Immature natural killer cell (primary cell): ENCODE measurements around the gene SEPTIN5. TPM values are rescaled to one million over a fixed set of nuclear protein-coding genes. Genes with fewer than 3 reads are reported as not detected.
A peak's percentile ranks its signal among the peaks of the same experiment; 100 is the strongest.
"Not testable (repeated sequence)": the region's sequence is repeated elsewhere in the genome, so short reads cannot be mapped to it uniquely, and the experiment has no call there.

ENCODE experiments used
- DNase-seq, 3 donors: peaks; one replicate each; pipeline ENCODE4 v3.0.0; 2022; ENCODE audit warnings: mixed read lengths in 1 of 3
- H3K27ac Mint-ChIP-seq, 6 donors: one replicate each; pipeline ENCODE4 v1.8.0; 2020; ENCODE audit warnings: mixed read lengths in 6 of 6, mild to moderate bottlenecking in 5 of 6, inconsistent platforms in 4 of 6, moderate library complexity in 3 of 6
- H3K27me3 Mint-ChIP-seq, 3 donors: one replicate each; pipeline ENCODE4 v1.8.0; 2020 to 2021; ENCODE audit warnings: low read depth in 3 of 3, mild to moderate bottlenecking in 3 of 3, mixed read lengths in 3 of 3, moderate library complexity in 3 of 3, inconsistent platforms in 1 of 3
- H3K36me3 Mint-ChIP-seq, 3 donors: one replicate each; pipeline ENCODE4 v1.8.0; 2020; ENCODE audit warnings: mixed read lengths in 3 of 3, inconsistent platforms in 2 of 3, mild to moderate bottlenecking in 2 of 3
- H3K4me1 Mint-ChIP-seq, 2 donors: one replicate each; pipeline ENCODE4 v1.8.0; 2020; ENCODE audit warnings: inconsistent platforms in 2 of 2, mild to moderate bottlenecking in 2 of 2, mixed read lengths in 2 of 2, moderate library complexity in 1 of 2
- H3K4me3 Mint-ChIP-seq, 5 donors: one replicate each; pipeline ENCODE4 v1.8.0; 2020; ENCODE audit warnings: mild to moderate bottlenecking in 5 of 5, mixed read lengths in 5 of 5, inconsistent platforms in 3 of 5, moderate library complexity in 3 of 5
- H3K9me3 Mint-ChIP-seq, 6 donors: one replicate each; pipeline ENCODE4 v1.8.0; 2020; ENCODE audit warnings: mild to moderate bottlenecking in 6 of 6, mixed read lengths in 6 of 6, inconsistent platforms in 4 of 6, moderate library complexity in 3 of 6
- polyA plus RNA-seq, 3 donors: library from polyadenylated mRNA; unstranded; fragments of 300-500 nt; fragmentation: Illumina TruSeq; gene quantifications; one replicate each; pipeline ENCODE4 v1.2.3, GENCODE V29; 2021

Gene SEPTIN5
- polyA plus RNA-seq, 3 donors from 2014 or later: 0.36 to 2.2 TPM; not detected in 1

- peaks cover 7 to 20% (median 17%) of the 10 kb centered on the region in 3 donors for H3K27me3 Mint-ChIP-seq
- peaks cover 0 to 14% of the 10 kb centered on the region in 2 donors for H3K4me1 Mint-ChIP-seq
- no peaks in the 10 kb centered on the region for H3K36me3 Mint-ChIP-seq
- H3K27ac Mint-ChIP-seq: no peak overlapping the region
- peaks cover 0 to 1% (median 0%) of the 10 kb centered on the region in 6 donors for H3K9me3 Mint-ChIP-seq
- H3K4me3 Mint-ChIP-seq: peak overlapping the region; percentile 25 to 71 (median 48)
- no peak for DNase-seq
Measured at GRCh38 chr22:19724927-19725661, 10.8 kb downstream of the SEPTIN5 start.

- H3K36me3 Mint-ChIP-seq, H3K9me3 Mint-ChIP-seq, H3K27ac Mint-ChIP-seq, DNase-seq, H3K4me3 Mint-ChIP-seq: not testable (repeated sequence)
- Mint-ChIP-seq H3K27me3 (peaks cover 7 to 18% (median 15%) of the 10 kb centered on the region in 3 donors), H3K4me1 (peaks cover 0 to 16% of the 10 kb centered on the region in 2 donors)
Measured at GRCh38 chr22:19726064-19726788, 11.9 kb downstream of the SEPTIN5 start.

- no peak overlapping the region for H3K27ac Mint-ChIP-seq
- H3K4me1 Mint-ChIP-seq: peaks cover 0 to 16% of the 10 kb centered on the region in 2 donors
- no peak for DNase-seq
- H3K9me3 Mint-ChIP-seq: peaks cover 0 to 1% (median 0%) of the 10 kb centered on the region in 6 donors
- peaks cover 7 to 19% (median 15%) of the 10 kb centered on the region in 3 donors for H3K27me3 Mint-ChIP-seq
- peak overlapping the region in 1 of 5 donors; percentile 24 for H3K4me3 Mint-ChIP-seq
- no peaks in the 10 kb centered on the region for H3K36me3 Mint-ChIP-seq
Measured at GRCh38 chr22:19727310-19728150, 13.2 kb downstream of the SEPTIN5 start.

- H3K4me1 Mint-ChIP-seq: peaks cover 0 to 15% of the 10 kb centered on the region in 2 donors
- peaks cover 5 to 16% (median 13%) of the 10 kb centered on the region in 3 donors for H3K27me3 Mint-ChIP-seq
Measured at GRCh38 chr22:19728271-19728670, 14.0 kb downstream of the SEPTIN5 start.

GRCh38 chr22:19728836-19729235 lies 14.5 kb downstream of the SEPTIN5 start:
- Mint-ChIP-seq H3K27ac (no peak overlapping the region), H3K27me3 (peaks cover 5 to 16% (median 9%) of the 10 kb centered on the region in 3 donors), H3K4me3 (no peak overlapping the region), H3K36me3 (no peaks in the 10 kb centered on the region), H3K9me3 (no peaks in the 10 kb centered on the region), H3K4me1 (peaks cover 0 to 15% of the 10 kb centered on the region in 2 donors)
- DNase-seq: no peak

More at GRCh38 chr22:19728271-19728670, 14.0 kb downstream of the SEPTIN5 start:
- Mint-ChIP-seq H3K4me3 (no peak overlapping the region), H3K36me3 (no peaks in the 10 kb centered on the region), H3K27ac (no peak overlapping the region), H3K9me3 (no peaks in the 10 kb centered on the region)
- no peak for DNase-seq

GRCh38 chr22:19729507-19729906 lies 15.2 kb downstream of the SEPTIN5 start:
- Mint-ChIP-seq H3K27ac (no peak overlapping the region), H3K4me1 (peaks cover 0 to 14% of the 10 kb centered on the region in 2 donors), H3K4me3 (no peak overlapping the region)

GRCh38 chr22:19730198-19730597 lies 15.9 kb downstream of the SEPTIN5 start:
- Mint-ChIP-seq H3K27ac (no peak overlapping the region), H3K36me3 (no peaks in the 10 kb centered on the region), H3K4me3 (peak overlapping the region in 1 of 5 donors; percentile 82), H3K27me3 (peaks cover 4 to 11% (median 4%) of the 10 kb centered on the region in 3 donors), H3K4me1 (peaks cover 0 to 8% of the 10 kb centered on the region in 2 donors), H3K9me3 (no peaks in the 10 kb centered on the region)
- no peak for DNase-seq

More at GRCh38 chr22:19729507-19729906, 15.2 kb downstream of the SEPTIN5 start:
- DNase-seq: no peak
- Mint-ChIP-seq H3K9me3 (no peaks in the 10 kb centered on the region), H3K36me3 (no peaks in the 10 kb centered on the region), H3K27me3 (peaks cover 5 to 16% (median 7%) of the 10 kb centered on the region in 3 donors)

- Mint-ChIP-seq H3K4me1 (peaks cover 0 to 5% of the 10 kb centered on the region in 2 donors), H3K36me3 (no peaks in the 10 kb centered on the region), H3K27me3 (peaks cover 0 to 9% (median 1%) of the 10 kb centered on the region in 3 donors), H3K9me3 (no peaks in the 10 kb centered on the region), H3K4me3 (peak overlapping the region; percentile 75 to 85 (median 81)), H3K27ac (no peak overlapping the region)
- DNase-seq: peak; percentile 75 to 80 (median 75)
Measured at GRCh38 chr22:19730655-19731360, 16.5 kb downstream of the SEPTIN5 start.

- peaks cover 0 to 9% (median 3%) of the 10 kb centered on the region in 3 donors for H3K27me3 Mint-ChIP-seq
- no peak overlapping the region for H3K4me3 Mint-ChIP-seq
- H3K27ac Mint-ChIP-seq: no peak overlapping the region
- no peaks in the 10 kb centered on the region for H3K36me3 Mint-ChIP-seq
- no peak for DNase-seq
- H3K9me3 Mint-ChIP-seq: no peaks in the 10 kb centered on the region
- peaks cover 0 to 5% of the 10 kb centered on the region in 2 donors for H3K4me1 Mint-ChIP-seq
Measured at GRCh38 chr22:19731361-19732135, 17.2 kb downstream of the SEPTIN5 start.

GRCh38 chr22:19732403-19733113 lies 18.3 kb downstream of the SEPTIN5 start:
- H3K36me3 Mint-ChIP-seq: no peaks in the 10 kb centered on the region
- no peaks in the 10 kb centered on the region for H3K9me3 Mint-ChIP-seq
- peaks cover 0 to 5% of the 10 kb centered on the region in 2 donors for H3K4me1 Mint-ChIP-seq
- H3K4me3 Mint-ChIP-seq: no peak overlapping the region
- no peak overlapping the region for H3K27ac Mint-ChIP-seq
- peaks cover 0 to 6% (median 3%) of the 10 kb centered on the region in 3 donors for H3K27me3 Mint-ChIP-seq
- no peak for DNase-seq

GRCh38 chr22:19733755-19734154 lies 19.5 kb downstream of the SEPTIN5 start:
- peaks cover 0 to 2% of the 10 kb centered on the region in 2 donors for H3K4me1 Mint-ChIP-seq
- H3K4me3 Mint-ChIP-seq: no peak overlapping the region
- H3K27ac Mint-ChIP-seq: no peak overlapping the region
- H3K36me3 Mint-ChIP-seq: no peaks in the 10 kb centered on the region
- H3K9me3 Mint-ChIP-seq: no peaks in the 10 kb centered on the region
- H3K27me3 Mint-ChIP-seq: peaks cover 0 to 4% (median 3%) of the 10 kb centered on the region in 3 donors
- DNase-seq: no peak

- peaks cover 0 to 4% (median 3%) of the 10 kb centered on the region in 3 donors for H3K27me3 Mint-ChIP-seq
- no peaks in the 10 kb centered on the region for H3K9me3 Mint-ChIP-seq
- H3K4me1 Mint-ChIP-seq: peaks cover 0 to 2% of the 10 kb centered on the region in 2 donors
- no peak overlapping the region for H3K27ac Mint-ChIP-seq
- no peak for DNase-seq
- H3K36me3 Mint-ChIP-seq: no peaks in the 10 kb centered on the region
- H3K4me3 Mint-ChIP-seq: no peak overlapping the region
Measured at GRCh38 chr22:19734163-19734562, 19.9 kb downstream of the SEPTIN5 start.
